RWPE2 (cell line): ENCODE measurements around the gene NUP85.
"Not testable (repeated sequence)": the region's sequence is repeated elsewhere in the genome, so short reads cannot be mapped to it uniquely, and the experiment has no call there.

Experiments used
- ATAC-seq: fragments of 200-7000 bp; cut with Tn5 transposase; 3 replicates; pipeline ENCODE4 v1.9.1; 2021; ENCODE audit warnings: low read depth
- DNase-seq: peaks from one replicate; pipeline ENCODE4 v3.0.0-alpha.2; 2020; ENCODE audit warnings: low spot score
- H3K27ac ChIP-seq: fragments of 450-650 bp; 2 replicates; pipeline ENCODE4 v1.5.1; 2017; ENCODE audit warnings: mild to moderate bottlenecking; ENCODE audit not compliant: poor library complexity, severe bottlenecking
- H3K27me3 ChIP-seq: fragments of 250-450 bp; sonication (Bioruptor Pico); 2 replicates; pipeline ENCODE4 v1.5.1; 2021; ENCODE audit warnings: mild to moderate bottlenecking, moderate library complexity; ENCODE audit not compliant: insufficient read depth, poor library complexity, severe bottlenecking
- H3K36me3 ChIP-seq: fragments of 250-450 bp; sonication (Bioruptor Pico); 2 replicates; pipeline ENCODE4 v1.5.1; 2020; ENCODE audit warnings: low read depth, mild to moderate bottlenecking, moderate library complexity
- H3K4me1 ChIP-seq: fragments of 250-450 bp; sonication (Bioruptor Pico); 2 replicates; pipeline ENCODE4 v1.5.1; 2021; ENCODE audit warnings: mild to moderate bottlenecking, moderate library complexity; ENCODE audit not compliant: insufficient read depth, poor library complexity, severe bottlenecking
- H3K4me3 ChIP-seq: fragments of 250-450 bp; sonication (Bioruptor Pico); 2 replicates; pipeline ENCODE4 v1.5.1; 2021; ENCODE audit warnings: mild to moderate bottlenecking, moderate library complexity; ENCODE audit not compliant: severe bottlenecking
- H3K9me3 ChIP-seq: fragments of 250-450 bp; sonication (Bioruptor Pico); 2 replicates; pipeline ENCODE4 v1.5.1; 2021; ENCODE audit warnings: mild to moderate bottlenecking, moderate library complexity; ENCODE audit not compliant: severe bottlenecking
- CTCF ChIP-seq: fragments of 450-650 bp; IDR thresholded peaks from one replicate; pipeline ENCODE4 v1.5.1; 2017; ENCODE audit warnings: mild to moderate bottlenecking, moderate library complexity; ENCODE audit not compliant: poor library complexity, severe bottlenecking

NUP85 gene

GRCh38 chr17:75272848-75273184, 67.3 kb downstream of the NUP85 start:
- no peak for ATAC-seq
- Histone ChIP-seq H3K9me3 (no peaks in the 10 kb centered on the region), H3K36me3 (peaks cover 11% of the 10 kb centered on the region), H3K4me1 (peaks cover 3% of the 10 kb centered on the region), H3K27me3 (no peaks in the 10 kb centered on the region), H3K27ac (no peak overlapping the region), H3K4me3 (no peak overlapping the region)
- no peak for TF ChIP-seq CTCF
- no peak for DNase-seq

- no peak for TF ChIP-seq CTCF
- Histone ChIP-seq H3K9me3 (no peaks in the 10 kb centered on the region), H3K4me3 (no peak overlapping the region), H3K27ac (no peak overlapping the region), H3K27me3 (no peaks in the 10 kb centered on the region), H3K36me3 (peaks cover 20% of the 10 kb centered on the region), H3K4me1 (peaks cover 3% of the 10 kb centered on the region)
- no peak for DNase-seq
- ATAC-seq = no peak
Observed at GRCh38 chr17:75273977-75274708, 68.7 kb downstream of the NUP85 start.

GRCh38 chr17:75277664-75278071, 72.2 kb downstream of the NUP85 start:
- no peaks in the 10 kb centered on the region for H3K9me3 ChIP-seq
- 0 out of 3 replicates have a peak, but pooled peaks have one; percentile 33 for ATAC-seq
- no peak overlapping the region for H3K4me3 ChIP-seq
- no peaks in the 10 kb centered on the region for H3K4me1 ChIP-seq
- H3K27ac ChIP-seq = no peak overlapping the region
- no peaks in the 10 kb centered on the region for H3K27me3 ChIP-seq
- no peak for TF ChIP-seq CTCF
- no peak for DNase-seq
- H3K36me3 ChIP-seq = peaks cover 38% of the 10 kb centered on the region

- not testable (repeated sequence) for H3K27me3 ChIP-seq, H3K4me1 ChIP-seq, H3K27ac ChIP-seq, ATAC-seq, DNase-seq, H3K9me3 ChIP-seq, H3K4me3 ChIP-seq
- H3K36me3 ChIP-seq = peaks cover 41% of the 10 kb centered on the region
Observed at GRCh38 chr17:75280189-75280588, 74.7 kb downstream of the NUP85 start.

GRCh38 chr17:75285123-75285522, 79.6 kb downstream of the NUP85 start:
- ATAC-seq (no peak), DNase-seq (no peak)
- TF ChIP-seq CTCF = no peak
- Histone ChIP-seq H3K4me3 (no peak overlapping the region), H3K36me3 (peaks cover 32% of the 10 kb centered on the region), H3K9me3 (no peaks in the 10 kb centered on the region), H3K27ac (no peak overlapping the region), H3K27me3 (no peaks in the 10 kb centered on the region), H3K4me1 (no peaks in the 10 kb centered on the region)
